Astrocyte (in vitro differentiated cells and primary cell): Measurements from ENCODE around the gene PLEKHA7.

Source experiments
- EZH2 ChIP-seq: IDR thresholded peaks from 2 replicates; pipeline ENCODE4 v1.6.1; 2012; ENCODE audit warnings: mild to moderate bottlenecking, low read length, inconsistent platforms; ENCODE audit not compliant: insufficient read depth
- TF ChIP-seq, protein P1 (sequence below): IDR thresholded peaks from 2 replicates; pipeline ENCODE4 v1.5.1; 2011; ENCODE audit warnings: low read depth, mild to moderate bottlenecking, inconsistent platforms, low read length, moderate library complexity; ENCODE audit not compliant: insufficient read depth

DNA sequence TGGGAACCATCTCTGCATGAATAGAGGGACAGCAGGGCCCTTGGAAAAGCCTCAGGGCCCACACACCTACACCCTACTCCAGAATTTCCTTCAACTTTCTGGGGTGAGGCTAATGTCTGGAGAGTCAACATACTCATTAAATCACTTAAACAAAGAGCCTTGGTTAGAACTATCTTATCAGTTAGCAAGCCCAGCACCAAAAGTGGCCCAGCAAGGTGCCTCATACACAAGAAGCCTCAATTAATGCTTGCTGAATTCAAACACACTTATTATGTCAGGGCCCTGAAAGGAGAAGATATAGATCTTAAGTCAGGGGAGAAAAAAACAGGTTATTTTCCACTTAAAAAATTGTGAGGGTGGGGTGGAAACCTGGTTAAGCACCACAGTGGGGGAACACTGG lies 214.3 kb downstream of the PLEKHA7 start:
- TF ChIP-seq, protein P1, sequence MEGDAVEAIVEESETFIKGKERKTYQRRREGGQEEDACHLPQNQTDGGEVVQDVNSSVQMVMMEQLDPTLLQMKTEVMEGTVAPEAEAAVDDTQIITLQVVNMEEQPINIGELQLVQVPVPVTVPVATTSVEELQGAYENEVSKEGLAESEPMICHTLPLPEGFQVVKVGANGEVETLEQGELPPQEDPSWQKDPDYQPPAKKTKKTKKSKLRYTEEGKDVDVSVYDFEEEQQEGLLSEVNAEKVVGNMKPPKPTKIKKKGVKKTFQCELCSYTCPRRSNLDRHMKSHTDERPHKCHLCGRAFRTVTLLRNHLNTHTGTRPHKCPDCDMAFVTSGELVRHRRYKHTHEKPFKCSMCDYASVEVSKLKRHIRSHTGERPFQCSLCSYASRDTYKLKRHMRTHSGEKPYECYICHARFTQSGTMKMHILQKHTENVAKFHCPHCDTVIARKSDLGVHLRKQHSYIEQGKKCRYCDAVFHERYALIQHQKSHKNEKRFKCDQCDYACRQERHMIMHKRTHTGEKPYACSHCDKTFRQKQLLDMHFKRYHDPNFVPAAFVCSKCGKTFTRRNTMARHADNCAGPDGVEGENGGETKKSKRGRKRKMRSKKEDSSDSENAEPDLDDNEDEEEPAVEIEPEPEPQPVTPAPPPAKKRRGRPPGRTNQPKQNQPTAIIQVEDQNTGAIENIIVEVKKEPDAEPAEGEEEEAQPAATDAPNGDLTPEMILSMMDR: no peak
- no peak for TF ChIP-seq EZH2
